HG03469 (cell line): ENCODE results near the gene TFDP3.

Experiments used
- ATAC-seq: cut with Tn5 transposase; IDR thresholded peaks from one replicate; pipeline ENCODE4 v1.9.1; 2021; ENCODE audit warnings: mild to moderate bottlenecking, moderate library complexity, moderate number of reproducible peaks; ENCODE audit not compliant: unreplicated experiment

The TFDP3 gene, protein sequence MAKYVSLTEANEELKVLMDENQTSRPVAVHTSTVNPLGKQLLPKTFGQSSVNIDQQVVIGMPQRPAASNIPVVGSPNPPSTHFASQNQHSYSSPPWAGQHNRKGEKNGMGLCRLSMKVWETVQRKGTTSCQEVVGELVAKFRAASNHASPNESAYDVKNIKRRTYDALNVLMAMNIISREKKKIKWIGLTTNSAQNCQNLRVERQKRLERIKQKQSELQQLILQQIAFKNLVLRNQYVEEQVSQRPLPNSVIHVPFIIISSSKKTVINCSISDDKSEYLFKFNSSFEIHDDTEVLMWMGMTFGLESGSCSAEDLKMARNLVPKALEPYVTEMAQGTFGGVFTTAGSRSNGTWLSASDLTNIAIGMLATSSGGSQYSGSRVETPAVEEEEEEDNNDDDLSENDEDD

DNA sequence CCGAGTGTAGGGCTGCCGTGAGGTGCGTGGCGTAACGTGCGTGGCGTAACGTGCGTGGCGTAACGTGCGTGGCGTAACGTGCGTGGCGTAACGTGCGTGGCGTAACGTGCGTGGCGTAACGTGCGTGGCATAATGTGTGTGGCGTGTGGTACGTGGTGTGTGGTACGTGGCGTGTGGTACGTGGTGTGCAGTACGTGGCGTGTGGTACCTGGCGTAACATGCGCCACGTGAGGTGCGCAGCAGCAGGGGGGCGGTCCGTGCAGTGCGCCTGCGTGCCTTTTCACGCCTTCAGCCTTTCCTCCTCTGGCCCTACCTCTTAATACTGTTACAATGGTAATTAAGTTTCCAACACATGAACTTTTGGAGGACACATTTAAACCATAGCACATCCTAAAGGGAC, at the start of gene TFDP3:
Gene TFDP3, minus strand, starts transcription at position 26 of the 400 bp plus-strand sequence. CDS start 95 bp downstream, outside the sequence.
- no peak for ATAC-seq

- no peak for ATAC-seq
These were observed 49.5 kb upstream of the TFDP3 start for GRCh38 chrX:133267621-133268020.

DNA sequence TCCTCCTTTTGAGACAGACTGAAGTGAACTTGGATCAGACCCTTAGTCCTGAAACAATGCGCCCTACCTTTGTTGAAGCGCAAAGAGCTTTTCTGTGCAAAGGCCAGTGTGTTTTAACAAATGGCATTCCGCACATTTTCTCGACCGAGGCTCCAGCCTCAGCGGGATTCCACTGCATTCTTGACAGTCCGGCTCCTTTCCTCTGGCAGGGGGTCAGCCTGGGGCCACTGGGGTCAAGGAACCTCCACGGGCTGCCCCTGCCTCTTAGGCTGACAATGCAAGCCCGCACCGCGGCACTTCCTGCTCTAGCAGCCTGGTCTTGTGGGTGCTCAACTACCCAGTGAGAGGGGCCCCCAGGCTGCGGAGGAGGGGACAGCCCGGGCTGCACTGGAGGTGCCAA, 47.2 kb upstream of the TFDP3 start:
- no peak for ATAC-seq

- no peak for ATAC-seq
These were observed 40.3 kb upstream of the TFDP3 start for GRCh38 chrX:133258481-133258880.

DNA sequence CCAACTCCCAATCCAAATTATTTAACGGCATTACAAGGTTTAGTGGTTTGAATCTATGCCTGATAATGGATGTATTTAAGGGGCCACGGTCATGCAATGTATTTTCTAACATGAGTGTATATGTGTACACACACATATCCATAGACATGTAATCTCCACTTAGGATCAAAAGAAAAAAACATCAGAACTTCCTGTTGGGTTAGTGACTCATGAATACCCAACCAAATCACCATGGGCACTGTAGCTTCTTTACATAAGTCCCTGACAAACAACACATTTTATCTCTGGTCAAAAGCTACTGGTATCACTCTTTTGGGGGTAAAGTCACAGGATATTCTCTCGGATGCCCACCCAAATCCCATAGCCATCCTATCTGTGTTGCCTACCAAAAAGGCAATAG, 36.5 kb upstream of the TFDP3 start:
- no peak for ATAC-seq

DNA sequence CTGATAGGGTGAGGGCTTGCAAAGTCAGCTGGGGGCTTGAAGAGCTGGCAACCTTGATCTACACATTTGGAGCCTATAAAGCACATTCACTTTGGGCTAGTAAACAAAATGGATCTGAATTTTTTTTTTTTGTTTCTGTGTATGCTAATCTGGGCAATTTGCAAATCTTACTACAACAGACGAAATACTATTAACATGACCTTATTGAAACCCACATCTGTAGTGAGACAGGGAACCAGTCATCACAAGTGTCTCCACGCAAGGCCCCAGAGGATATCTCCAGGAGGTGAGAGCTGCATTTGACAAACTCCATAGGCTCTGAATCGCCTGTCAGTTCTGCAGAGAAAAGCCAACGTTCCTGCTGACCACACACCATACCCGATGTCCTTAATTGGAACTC, 33.0 kb upstream of the TFDP3 start:
- ATAC-seq = no peak

- no peak for ATAC-seq
These were observed 32.3 kb upstream of the TFDP3 start for GRCh38 chrX:133250184-133251100.

DNA sequence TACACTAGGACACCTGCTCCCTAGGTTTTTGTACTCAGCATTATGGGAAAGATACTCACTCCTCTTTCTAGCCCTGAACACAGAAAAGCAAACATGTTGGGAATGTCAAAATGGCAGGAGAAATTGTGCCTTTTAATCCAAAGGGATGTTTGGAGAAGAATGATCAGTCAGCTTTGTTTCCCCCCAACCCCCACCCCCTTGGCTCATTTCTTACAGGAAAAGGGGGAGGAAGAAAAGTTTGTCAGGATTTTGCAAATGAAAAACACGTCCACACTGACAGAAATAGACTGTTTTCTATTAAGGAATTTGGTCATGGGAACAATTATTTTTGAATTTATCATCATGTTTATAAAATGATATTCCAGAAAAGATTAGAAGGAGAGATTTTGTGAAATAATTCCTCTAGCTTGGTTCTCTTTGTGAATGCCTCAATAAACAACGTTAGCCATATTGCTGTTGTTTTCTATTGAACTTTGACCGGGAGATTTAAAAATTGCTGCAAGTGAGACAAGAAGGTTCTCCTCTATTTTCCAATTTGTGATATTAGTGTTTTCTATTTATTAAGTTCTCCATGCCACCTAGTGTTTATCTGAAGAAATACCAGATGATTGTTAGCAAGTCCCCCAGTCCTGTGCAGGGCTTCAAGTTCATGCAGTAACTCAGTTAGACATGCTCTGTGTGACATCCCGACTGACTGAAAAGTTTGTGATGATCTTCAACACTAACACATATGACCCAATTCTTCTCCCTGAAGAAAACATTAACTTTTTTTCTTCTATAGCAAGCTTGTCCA, 31.3 kb upstream of the TFDP3 start:
- no peak for ATAC-seq

- no peak for ATAC-seq
These were observed 30.0 kb upstream of the TFDP3 start for GRCh38 chrX:133248177-133248576.

DNA sequence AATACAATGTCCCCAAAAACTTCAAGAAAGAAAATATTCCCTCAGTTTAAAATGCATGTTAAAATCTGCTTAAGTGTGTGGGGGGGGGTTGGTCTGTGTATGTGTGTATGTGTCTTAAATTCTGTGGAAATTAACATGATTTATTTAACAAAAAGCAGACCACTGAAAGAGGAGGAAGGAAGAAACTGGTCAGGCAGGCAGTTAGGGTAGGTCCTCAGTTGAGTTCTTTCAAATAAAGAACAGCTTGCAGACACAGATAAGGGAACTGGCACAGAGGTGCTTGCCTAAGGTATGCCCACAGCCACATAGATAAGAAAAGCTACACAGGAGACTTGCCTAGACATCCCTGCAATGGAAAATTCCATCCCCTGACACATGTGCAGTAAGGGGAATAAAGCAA, 28.8 kb upstream of the TFDP3 start:
- no peak for ATAC-seq

DNA sequence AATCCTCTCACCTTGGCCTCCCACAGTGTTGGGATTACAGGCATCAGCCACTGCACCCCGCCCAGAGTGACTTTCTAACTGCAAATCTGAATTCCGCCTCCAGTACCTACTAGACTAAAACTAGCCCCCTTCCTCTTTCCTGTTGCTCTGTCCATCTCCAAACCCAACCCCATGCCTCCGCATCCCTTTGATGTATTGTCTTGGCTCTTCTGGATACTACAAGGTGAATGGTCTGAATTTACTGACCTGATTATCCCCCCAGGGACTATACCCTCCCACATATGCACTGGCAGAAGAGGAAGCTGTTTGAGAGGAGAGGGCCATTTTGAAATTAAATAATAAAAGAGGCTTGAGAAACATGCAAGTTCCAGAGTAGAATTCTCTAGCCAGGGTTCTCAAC, 17.7 kb upstream of the TFDP3 start:
- no peak for ATAC-seq

DNA sequence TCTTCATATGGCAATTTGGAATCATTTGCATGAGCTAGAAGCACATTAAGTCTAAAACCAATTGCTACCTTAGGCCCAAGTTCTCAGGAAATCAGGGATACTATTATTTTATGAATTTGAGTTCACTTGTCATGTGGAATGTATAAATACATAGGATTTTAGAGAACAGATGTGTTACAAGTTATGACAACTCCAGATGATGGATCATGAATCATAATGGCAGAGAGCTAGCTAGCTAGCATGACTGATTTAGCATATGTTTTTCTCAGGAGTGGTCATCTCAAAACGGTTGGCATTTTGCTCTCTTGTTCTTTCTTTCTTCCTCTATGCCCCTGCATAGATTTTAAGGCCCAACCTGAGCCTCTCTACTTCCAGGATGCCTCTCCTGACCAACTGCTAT, 14.2 kb upstream of the TFDP3 start:
- no peak for ATAC-seq

DNA sequence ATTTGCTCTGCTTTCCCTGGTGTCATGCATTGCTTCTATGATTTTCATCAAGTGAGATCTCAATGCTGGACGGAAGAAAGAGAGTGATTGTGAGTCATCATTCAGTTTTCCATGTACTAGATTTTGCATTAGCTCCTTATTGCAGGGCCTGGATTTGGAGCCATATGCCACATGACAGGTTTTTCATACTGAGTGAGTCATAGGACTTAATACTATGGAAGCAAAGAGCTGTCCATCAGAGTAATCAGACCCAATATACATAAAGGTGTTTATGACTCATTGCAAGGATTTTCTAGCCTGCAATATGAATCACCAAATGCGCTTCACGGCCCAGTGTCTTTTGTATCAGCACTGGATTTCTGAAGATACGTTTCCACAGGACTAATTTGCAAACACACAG, 11.2 kb upstream of the TFDP3 start:
- ATAC-seq = no peak

GRCh38 chrX:133215747-133216146, 2.4 kb downstream of the TFDP3 start:
- no peak for ATAC-seq

GRCh38 chrX:133215017-133215416, 3.1 kb downstream of the TFDP3 start:
- ATAC-seq = no peak

DNA sequence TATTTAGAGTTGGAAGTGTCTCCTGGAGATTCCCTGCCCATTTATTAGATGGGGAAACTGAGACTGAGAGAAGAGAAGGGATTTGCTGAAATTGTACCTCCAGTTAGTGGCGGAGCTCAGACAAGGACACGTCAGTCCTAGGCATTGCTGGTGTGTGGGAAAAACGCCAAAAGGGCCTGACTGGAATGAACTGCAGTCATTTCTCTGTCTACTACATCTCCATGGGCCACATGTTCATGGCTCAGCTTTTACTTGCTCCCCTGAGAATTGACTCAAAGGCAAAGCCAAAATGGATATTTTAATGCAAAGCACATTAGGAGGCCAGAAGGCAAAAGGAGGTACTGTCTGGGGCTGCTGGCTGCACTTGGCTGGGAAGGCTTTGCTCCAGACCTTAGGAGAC, 3.9 kb downstream of the TFDP3 start:
- no peak for ATAC-seq

DNA sequence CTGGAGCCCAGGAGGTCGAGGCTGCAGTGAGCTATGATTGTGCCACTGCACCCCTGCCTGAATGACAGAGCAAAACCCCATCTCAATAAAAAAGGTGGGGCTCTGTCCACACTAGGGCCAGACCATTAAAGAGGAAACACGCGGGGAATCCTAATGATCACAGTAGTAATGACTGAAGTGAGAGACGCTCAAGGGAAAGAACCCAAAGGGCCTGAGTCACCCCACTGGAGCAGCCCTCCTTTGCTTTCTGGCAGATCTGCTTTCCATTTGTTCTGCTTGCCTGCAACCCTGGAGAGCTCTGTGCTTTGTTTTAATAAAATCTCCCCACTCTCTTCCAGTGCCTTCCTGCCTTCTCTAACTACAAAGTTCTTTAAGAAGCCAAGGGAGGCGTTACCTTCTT, 5.0 kb downstream of the TFDP3 start:
- ATAC-seq = no peak

GRCh38 chrX:133207751-133208150, 10.4 kb downstream of the TFDP3 start:
- ATAC-seq = no peak

DNA sequence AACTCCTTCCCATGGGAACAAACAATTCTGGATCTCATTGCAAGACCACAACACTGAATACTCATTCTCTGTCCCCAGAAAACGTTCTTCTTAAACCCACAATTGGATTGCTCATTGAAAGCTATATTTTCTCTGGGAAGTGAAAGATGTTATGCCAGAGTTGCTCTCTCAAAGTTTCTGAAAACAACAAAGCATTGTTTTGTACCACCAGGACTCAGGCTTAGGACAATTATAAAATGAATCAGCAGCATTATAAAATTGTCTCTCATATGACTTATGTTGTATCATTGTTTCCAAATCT, 26.5 kb downstream of the TFDP3 start:
- no peak for ATAC-seq

DNA sequence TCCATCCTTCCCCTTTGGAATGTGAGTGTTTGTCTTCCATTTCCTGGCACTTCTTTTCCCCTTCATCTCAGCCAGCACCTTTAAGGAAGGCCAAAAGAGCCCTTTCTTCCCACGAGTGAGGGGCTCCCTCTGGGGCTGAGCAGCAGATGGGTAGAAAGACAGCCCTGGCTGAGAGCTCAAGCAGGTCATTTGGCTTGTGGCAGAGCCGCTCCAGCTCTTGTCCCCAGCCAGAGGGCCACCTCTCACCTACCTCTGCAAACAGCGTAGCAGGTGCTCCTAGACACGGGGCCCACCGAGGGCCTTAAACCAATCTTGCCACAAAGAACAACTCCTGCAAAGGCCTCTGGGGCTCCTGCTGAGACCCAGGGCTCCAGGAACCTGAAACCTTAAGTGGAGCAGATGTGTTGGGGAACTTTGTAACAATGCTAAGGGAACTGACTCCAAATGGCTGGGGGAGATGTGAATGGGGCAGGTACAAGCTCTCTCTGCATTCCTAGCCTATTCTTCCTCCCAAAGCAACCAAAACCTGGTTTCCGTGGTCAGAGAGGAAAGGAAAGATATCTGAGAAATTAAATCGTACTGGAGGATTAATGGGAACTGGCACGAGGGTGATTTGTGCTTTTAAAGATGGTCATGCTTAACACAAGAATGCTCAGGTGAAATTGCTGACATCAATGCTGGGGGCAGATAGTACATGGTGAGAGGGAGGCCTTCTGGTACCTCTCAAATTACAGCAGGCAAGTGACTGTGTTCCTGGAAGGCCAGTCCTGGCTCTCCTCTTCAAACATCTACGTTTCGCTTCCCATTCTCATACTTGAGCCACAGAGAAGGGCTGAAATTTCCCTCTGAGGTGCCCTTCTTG, 27.0 kb downstream of the TFDP3 start:
- no peak for ATAC-seq
